Measurements from ENCODE around the gene THRB.

The THRB gene

DNA sequence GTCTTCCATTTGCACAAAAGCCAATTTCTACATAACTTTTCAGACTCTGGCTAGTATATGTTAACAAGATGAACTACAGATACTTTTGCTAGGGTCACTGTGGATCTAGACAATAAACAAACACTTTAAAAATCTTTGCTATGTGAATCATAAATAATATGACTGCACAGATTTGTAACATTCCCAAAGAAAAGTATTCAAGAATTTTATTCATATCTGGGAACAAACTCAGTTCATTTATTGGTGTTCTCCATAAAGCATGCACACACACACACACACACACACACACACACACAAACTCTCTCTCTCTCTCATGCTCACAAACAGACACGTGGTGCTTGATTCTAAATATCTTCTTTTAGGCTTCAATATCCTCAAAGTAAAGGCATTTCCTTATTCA lies 18.8 kb upstream of the THRB start:
- Histone ChIP-seq H3K36me3 (ENCODE audit: control insufficient read depth, insufficient read depth, low read length) (no peaks in the 10 kb centered on the region), H3K27me3 (ENCODE audit: control insufficient read depth, insufficient read depth, low read length, poor library complexity, severe bottlenecking) (peaks cover 5% of the 10 kb centered on the region), H3K9me3 (ENCODE audit: control insufficient read depth, low read length) (no peaks in the 10 kb centered on the region), H3K4me3 (ENCODE audit: insufficient read depth, low read depth, low read length) (no peak overlapping the region), H3K4me1 (ENCODE audit: control insufficient read depth, insufficient read depth, low read length) (no peaks in the 10 kb centered on the region), H3K27ac (ENCODE audit: insufficient read depth, low read depth, low read length, poor library complexity, severe bottlenecking) (no peak overlapping the region)
- WGBS, 2 experiments, result 50 to 60% methylated on average over 1 of the region's 1 CpG

GRCh38 chr3:24512564-24513197 lies 18.0 kb upstream of the THRB start:
- Histone ChIP-seq H3K27me3 (ENCODE audit: control insufficient read depth, insufficient read depth, low read length, poor library complexity, severe bottlenecking) (no peaks in the 10 kb centered on the region), H3K36me3 (ENCODE audit: control insufficient read depth, insufficient read depth, low read length) (no peaks in the 10 kb centered on the region), H3K4me3 (ENCODE audit: insufficient read depth, low read depth, low read length) (no peak overlapping the region), H3K27ac (ENCODE audit: insufficient read depth, low read depth, low read length, poor library complexity, severe bottlenecking) (no peak overlapping the region), H3K4me1 (ENCODE audit: control insufficient read depth, insufficient read depth, low read length) (no peaks in the 10 kb centered on the region), H3K9me3 (ENCODE audit: control insufficient read depth, low read length) (no peaks in the 10 kb centered on the region)
- WGBS, 2 experiments, result 84 to 90% methylated on average over 2 to 4 of the region's 5 CpGs

GRCh38 chr3:24510030-24510648 lies 15.5 kb upstream of the THRB start:
- H3K4me3 ChIP-seq (ENCODE audit: insufficient read depth, low read depth, low read length), result no peak overlapping the region
- 94 to 96% methylated on average over 4 to 5 of the region's 5 CpGs for WGBS, 2 experiments
- no peaks in the 10 kb centered on the region for H3K4me1 ChIP-seq (ENCODE audit: control insufficient read depth, insufficient read depth, low read length)
- H3K9me3 ChIP-seq (ENCODE audit: control insufficient read depth, low read length), result no peaks in the 10 kb centered on the region
- no peak overlapping the region for H3K27ac ChIP-seq (ENCODE audit: insufficient read depth, low read depth, low read length, poor library complexity, severe bottlenecking)
- no peaks in the 10 kb centered on the region for H3K27me3 ChIP-seq (ENCODE audit: control insufficient read depth, insufficient read depth, low read length, poor library complexity, severe bottlenecking)
- no peaks in the 10 kb centered on the region for H3K36me3 ChIP-seq (ENCODE audit: control insufficient read depth, insufficient read depth, low read length)

DNA sequence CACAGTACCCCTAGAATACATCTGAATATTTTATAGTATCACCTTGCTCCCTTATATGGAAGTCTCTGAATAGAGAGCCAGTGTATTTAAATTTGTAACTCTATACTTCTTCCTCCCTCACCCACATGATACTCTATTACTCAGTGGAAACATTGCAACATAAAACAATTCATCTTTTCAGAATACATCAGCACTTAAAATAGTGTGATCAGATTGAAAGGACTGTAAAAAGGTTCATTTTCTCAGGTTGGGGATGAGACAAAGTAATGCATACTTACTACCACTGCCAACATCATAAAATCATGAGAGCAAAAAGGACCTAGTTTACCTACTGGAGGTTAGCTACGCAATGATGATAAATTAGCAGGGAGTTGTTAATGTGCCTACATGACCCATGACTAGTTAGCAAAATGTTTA lies 13.8 kb upstream of the THRB start:
- H3K36me3 ChIP-seq (ENCODE audit: control insufficient read depth, insufficient read depth, low read length), result no peaks in the 10 kb centered on the region
- no peaks in the 10 kb centered on the region for H3K4me1 ChIP-seq (ENCODE audit: control insufficient read depth, insufficient read depth, low read length)
- no peaks in the 10 kb centered on the region for H3K27me3 ChIP-seq (ENCODE audit: control insufficient read depth, insufficient read depth, low read length, poor library complexity, severe bottlenecking)
- no peaks in the 10 kb centered on the region for H3K9me3 ChIP-seq (ENCODE audit: control insufficient read depth, low read length)
- 88 to 100% methylated on average over 1 of the region's 1 CpG for WGBS, 2 experiments
- H3K4me3 ChIP-seq (ENCODE audit: insufficient read depth, low read depth, low read length), result no peak overlapping the region
- no peak overlapping the region for H3K27ac ChIP-seq (ENCODE audit: insufficient read depth, low read depth, low read length, poor library complexity, severe bottlenecking)

DNA sequence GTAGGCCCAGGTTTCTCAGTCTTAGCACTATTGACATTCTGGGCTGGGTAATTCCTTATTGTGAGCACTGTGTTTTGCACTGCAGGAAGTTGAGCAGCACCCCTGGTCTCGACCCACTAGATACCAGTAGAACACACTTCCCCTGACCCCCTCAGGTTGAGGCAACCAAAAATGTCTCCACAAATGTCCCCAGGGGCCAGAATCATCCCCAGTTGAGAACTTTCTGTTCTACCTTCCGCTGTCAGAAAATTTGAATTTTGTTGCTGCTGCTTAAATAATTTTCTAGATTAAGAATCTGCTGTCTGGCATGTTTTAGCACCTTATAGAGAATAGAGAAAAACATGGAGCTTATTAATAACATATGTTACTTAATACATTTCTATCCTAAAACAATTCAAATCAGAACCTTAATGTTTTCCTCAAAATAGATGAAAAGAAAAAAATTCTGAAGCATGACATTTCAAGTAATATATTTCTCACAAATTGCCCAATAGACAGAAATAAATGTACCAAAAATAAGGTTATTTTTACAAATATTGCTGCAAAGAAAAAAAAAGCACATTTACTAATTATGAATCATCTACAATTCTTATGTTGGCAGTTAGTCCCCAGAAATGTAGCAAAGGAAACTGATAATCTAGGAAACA lies 13.2 kb upstream of the THRB start:
- no peaks in the 10 kb centered on the region for H3K36me3 ChIP-seq (ENCODE audit: control insufficient read depth, insufficient read depth, low read length)
- H3K9me3 ChIP-seq (ENCODE audit: control insufficient read depth, low read length), result no peaks in the 10 kb centered on the region
- no peak overlapping the region for H3K4me3 ChIP-seq (ENCODE audit: insufficient read depth, low read depth, low read length)
- no peaks in the 10 kb centered on the region for H3K4me1 ChIP-seq (ENCODE audit: control insufficient read depth, insufficient read depth, low read length)
- 57 to 81% methylated on average over 1 to 2 of the region's 2 CpGs for WGBS, 2 experiments
- no peak overlapping the region for H3K27ac ChIP-seq (ENCODE audit: insufficient read depth, low read depth, low read length, poor library complexity, severe bottlenecking)
- H3K27me3 ChIP-seq (ENCODE audit: control insufficient read depth, insufficient read depth, low read length, poor library complexity, severe bottlenecking), result no peaks in the 10 kb centered on the region

- Histone ChIP-seq H3K4me1 (ENCODE audit: control insufficient read depth, insufficient read depth, low read length) (no peaks in the 10 kb centered on the region), H3K4me3 (ENCODE audit: insufficient read depth, low read depth, low read length) (no peak overlapping the region), H3K9me3 (ENCODE audit: control insufficient read depth, low read length) (no peaks in the 10 kb centered on the region), H3K27ac (ENCODE audit: insufficient read depth, low read depth, low read length, poor library complexity, severe bottlenecking) (no peak overlapping the region), H3K36me3 (ENCODE audit: control insufficient read depth, insufficient read depth, low read length) (no peaks in the 10 kb centered on the region), H3K27me3 (ENCODE audit: control insufficient read depth, insufficient read depth, low read length, poor library complexity, severe bottlenecking) (no peaks in the 10 kb centered on the region)
- WGBS, 2 experiments, result 79 to 86% methylated on average over 3 of the region's 3 CpGs
Observed at GRCh38 chr3:24506966-24507775, 12.5 kb upstream of the THRB start.

DNA sequence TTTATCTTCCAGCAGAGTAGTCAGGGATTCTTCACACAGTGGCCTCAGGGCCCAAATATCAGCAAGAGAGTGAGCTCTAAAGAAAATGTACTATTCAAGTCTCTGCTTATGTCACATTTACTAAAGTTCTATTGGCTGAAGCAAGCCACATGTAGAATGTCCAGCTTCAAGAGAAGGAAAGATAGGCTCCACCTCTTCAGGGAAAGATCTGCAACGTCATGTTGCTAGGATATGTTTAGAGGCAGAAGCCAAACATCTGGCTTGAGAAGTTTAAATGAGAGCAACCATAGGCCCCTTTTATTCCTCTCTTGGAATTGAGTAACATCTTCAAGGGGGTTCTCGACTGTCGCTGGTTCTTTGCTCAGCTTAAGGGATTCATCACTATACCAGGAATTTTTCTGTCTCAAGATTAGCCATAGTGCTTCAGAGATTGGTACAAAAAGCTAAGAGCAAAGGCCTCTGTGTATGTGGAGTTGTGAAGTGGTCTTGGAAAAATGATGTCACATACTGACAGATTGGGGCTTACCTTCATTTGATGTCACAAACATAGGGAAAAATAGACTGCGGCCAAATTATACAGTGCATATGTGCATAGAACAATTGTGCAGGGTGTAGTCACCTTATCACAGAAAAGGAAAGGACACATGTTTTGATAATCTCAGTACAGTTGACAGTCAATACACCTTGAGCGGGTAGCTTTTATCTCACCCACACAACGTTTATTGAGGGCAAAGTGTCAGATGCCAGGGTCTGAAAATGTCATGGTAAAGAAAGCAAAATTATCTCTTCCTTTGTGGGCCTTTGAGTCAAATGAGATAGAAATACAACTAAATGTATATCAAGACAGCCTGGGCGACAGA lies 11.3 kb upstream of the THRB start:
- WGBS, 2 experiments, result 91% methylated on average over 6 of the region's 7 CpGs
- H3K4me1 ChIP-seq (ENCODE audit: control insufficient read depth, insufficient read depth, low read length), result no peaks in the 10 kb centered on the region
- no peaks in the 10 kb centered on the region for H3K9me3 ChIP-seq (ENCODE audit: control insufficient read depth, low read length)
- H3K36me3 ChIP-seq (ENCODE audit: control insufficient read depth, insufficient read depth, low read length), result no peaks in the 10 kb centered on the region
- H3K27me3 ChIP-seq (ENCODE audit: control insufficient read depth, insufficient read depth, low read length, poor library complexity, severe bottlenecking), result no peaks in the 10 kb centered on the region
- H3K4me3 ChIP-seq (ENCODE audit: insufficient read depth, low read depth, low read length), result no peak overlapping the region
- H3K27ac ChIP-seq (ENCODE audit: insufficient read depth, low read depth, low read length, poor library complexity, severe bottlenecking), result no peak overlapping the region

- Histone ChIP-seq H3K36me3 (ENCODE audit: control insufficient read depth, insufficient read depth, low read length) (no peaks in the 10 kb centered on the region), H3K4me3 (ENCODE audit: insufficient read depth, low read depth, low read length) (no peak overlapping the region), H3K4me1 (ENCODE audit: control insufficient read depth, insufficient read depth, low read length) (no peaks in the 10 kb centered on the region), H3K9me3 (ENCODE audit: control insufficient read depth, low read length) (no peaks in the 10 kb centered on the region), H3K27me3 (ENCODE audit: control insufficient read depth, insufficient read depth, low read length, poor library complexity, severe bottlenecking) (no peaks in the 10 kb centered on the region), H3K27ac (ENCODE audit: insufficient read depth, low read depth, low read length, poor library complexity, severe bottlenecking) (no peak overlapping the region)
Observed at GRCh38 chr3:24504772-24505171, 10.1 kb upstream of the THRB start.

- Histone ChIP-seq H3K9me3 (ENCODE audit: control insufficient read depth, low read length) (no peaks in the 10 kb centered on the region), H3K36me3 (ENCODE audit: control insufficient read depth, insufficient read depth, low read length) (no peaks in the 10 kb centered on the region), H3K27ac (ENCODE audit: insufficient read depth, low read depth, low read length, poor library complexity, severe bottlenecking) (no peak overlapping the region), H3K27me3 (ENCODE audit: control insufficient read depth, insufficient read depth, low read length, poor library complexity, severe bottlenecking) (no peaks in the 10 kb centered on the region), H3K4me1 (ENCODE audit: control insufficient read depth, insufficient read depth, low read length) (no peaks in the 10 kb centered on the region), H3K4me3 (ENCODE audit: insufficient read depth, low read depth, low read length) (no peak overlapping the region)
- 93% methylated on average over 3 of the region's 3 CpGs for WGBS, 2 experiments
Observed at GRCh38 chr3:24503616-24504113, 9.0 kb upstream of the THRB start.
